Keratinocyte (primary cell): ENCODE data around the gene SLC35A1. TPM values are rescaled to one million over a fixed set of nuclear protein-coding genes. Genes with fewer than 3 reads are reported as not detected.

Source experiments
- DNase-seq: peaks from one replicate; pipeline ENCODE4 v3.0.0-alpha.2; 2011; ENCODE audit warnings: low read depth, missing footprints, low spot score
- FAIRE-seq: peaks from 2 replicates; lab custom pipeline; 2011; peaks lifted over from hg19 to GRCh38; lab: Jason Lieb, UNC
- H2AFZ ChIP-seq: 2 replicates; pipeline ENCODE4 v1.6.0; 2012; ENCODE audit warnings: low read length, control low read depth, inconsistent platforms; ENCODE audit not compliant: control insufficient read depth
- H3K27ac ChIP-seq: 2 replicates; pipeline ENCODE4 v1.5.1; 2011; ENCODE audit warnings: low read length; ENCODE audit not compliant: control insufficient read depth, insufficient read depth
- H3K27me3 ChIP-seq: 3 replicates; pipeline ENCODE4 v1.6.0; 2011; ENCODE audit warnings: low read length; ENCODE audit not compliant: control insufficient read depth, insufficient read depth; ENCODE audit errors: extremely low read depth
- H3K36me3 ChIP-seq, 2 experiments: 2 replicates in 1 of 2; 3 replicates in 1 of 2; pipeline ENCODE4 v1.5.1; 2011; ENCODE audit warnings: low read length in 2 of 2, mild to moderate bottlenecking in 1 of 2; ENCODE audit not compliant: control insufficient read depth in 2 of 2, insufficient read depth in 2 of 2; ENCODE audit errors: extremely low read depth in 1 of 2
- H3K4me1 ChIP-seq: 3 replicates; pipeline ENCODE4 v1.5.1; 2011; ENCODE audit warnings: low read length; ENCODE audit not compliant: control insufficient read depth, insufficient read depth; ENCODE audit errors: extremely low read depth
- H3K4me2 ChIP-seq: 3 replicates; pipeline ENCODE4 v1.6.0; 2011; ENCODE audit warnings: low read depth, low read length; ENCODE audit not compliant: control insufficient read depth, insufficient read depth; ENCODE audit errors: extremely low read depth
- H3K4me3 ChIP-seq, 3 experiments: fragments of 200-600 bp in 1 of 3; sonication (generic) in 1 of 3; 2 replicates in 2 of 3; 3 replicates in 1 of 3; pipeline ENCODE4 v1.5.1; 2011 to 2016; ENCODE audit warnings: low read length in 3 of 3, mild to moderate bottlenecking in 3 of 3, control low read depth in 2 of 3, inconsistent platforms in 1 of 3, low read depth in 1 of 3, mixed read lengths in 1 of 3, mixed run types in 1 of 3, moderate library complexity in 1 of 3; ENCODE audit not compliant: control insufficient read depth in 2 of 3, insufficient read depth in 2 of 3; ENCODE audit errors: extremely low read depth in 1 of 3
- H3K79me2 ChIP-seq: 2 replicates; pipeline ENCODE4 v1.6.0; 2012; ENCODE audit warnings: low read length; ENCODE audit not compliant: control insufficient read depth, insufficient read depth
- H3K9ac ChIP-seq: 3 replicates; pipeline ENCODE4 v1.6.0; 2011; ENCODE audit warnings: low read length; ENCODE audit not compliant: control insufficient read depth, insufficient read depth; ENCODE audit errors: extremely low read depth
- H3K9me1 ChIP-seq: 3 replicates; pipeline ENCODE4 v1.6.0; 2011; ENCODE audit warnings: low read length; ENCODE audit not compliant: control insufficient read depth, insufficient read depth; ENCODE audit errors: extremely low read depth
- H3K9me3 ChIP-seq: 2 replicates; pipeline ENCODE4 v1.5.1; 2012; ENCODE audit warnings: low read depth, low read length; ENCODE audit not compliant: control insufficient read depth
- H4K20me1 ChIP-seq: 3 replicates; pipeline ENCODE4 v1.6.0; 2011; ENCODE audit warnings: low read length; ENCODE audit not compliant: control insufficient read depth, insufficient read depth; ENCODE audit errors: extremely low read depth
- CTCF ChIP-seq, 3 experiments: IDR thresholded peaks in 1 of 3; conservative IDR thresholded peaks in 1 of 3; optimal IDR thresholded peaks in 1 of 3; 2 replicates in 2 of 3; 3 replicates in 1 of 3; pipeline versions ENCODE3 to v1.5.1; 2011; ENCODE audit warnings: low read length in 3 of 3, mild to moderate bottlenecking in 3 of 3, moderate library complexity in 2 of 3, control low read depth in 1 of 3, inconsistent platforms in 1 of 3; ENCODE audit not compliant: insufficient read depth in 2 of 3; ENCODE audit errors: extremely low read depth in 1 of 3
- EZH2 ChIP-seq: IDR thresholded peaks from one replicate; pipeline ENCODE4 v1.6.1; 2012; ENCODE audit warnings: inconsistent platforms, mild to moderate bottlenecking, low read length, moderate library complexity
- dilution Hi-C: fragments of 300-500 bp; cut with MboI; formaldehyde crosslinking; loops from one replicate; pipeline ENCODE4 v1.7.0; 2020; ENCODE audit warnings: low sequenced_read_pairs; ENCODE audit not compliant: extremely low pct_ligation_motif_present
- polyA plus RNA-seq, 5 experiments: library from polyadenylated mRNA; depleted of rRNA in 3 of 5; stranded (reverse) in 3 of 5; stranded (forward) in 1 of 5; unstranded in 1 of 5; fragments of >200 nt; gene quantifications; 1 replicate in 1 of 5; 2 replicates in 3 of 5; 3 replicates in 1 of 5; pipeline versions ENCODE4 v1.2.1 to v1.2.3, GENCODE V29; 2011 to 2012; ENCODE audit warnings: missing spikeins in 2 of 5, low read depth in 1 of 5, low replicate concordance in 1 of 5

The SLC35A1 gene
- polyA plus RNA-seq, 1 donor (not counting 4 experiments of a cell fraction or from before 2014, with no cell fraction given), result 25.1 TPM

DNA sequence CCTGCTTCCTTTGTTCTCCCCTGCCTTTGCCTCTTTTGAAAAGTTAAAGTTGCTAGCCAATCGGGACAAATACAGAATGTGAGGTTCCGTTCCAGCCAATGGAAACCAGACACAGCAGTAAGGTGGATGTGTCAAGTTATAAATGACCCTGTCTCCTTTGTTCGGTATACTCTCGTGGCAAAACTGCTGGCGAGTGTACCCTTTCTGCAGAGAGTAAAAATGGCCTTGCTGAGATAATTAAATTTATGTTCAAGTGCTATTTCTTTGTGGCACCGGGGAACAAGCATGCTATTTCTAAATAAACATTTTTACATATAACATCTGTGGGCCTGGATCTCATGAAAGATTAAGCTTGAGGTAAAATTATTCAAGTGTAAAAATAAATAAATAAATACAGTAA lies 66.8 kb downstream of the SLC35A1 start:
- DNase-seq (no peak), FAIRE-seq (no peak)
- no peak overlapping the region for H2AFZ ChIP-seq
- no peak overlapping the region for H3K4me3 ChIP-seq
- peaks cover 10 to 11% of the 10 kb centered on the region in 2 experiments for H3K36me3 ChIP-seq
- H3K27ac ChIP-seq, result no peak overlapping the region
- H4K20me1 ChIP-seq, result no peaks in the 10 kb centered on the region
- H3K9me1 ChIP-seq, result no peaks in the 10 kb centered on the region
- dilution Hi-C loops, result no loop called here
- no peaks in the 10 kb centered on the region for H3K9me3 ChIP-seq
- H3K4me1 ChIP-seq, result no peaks in the 10 kb centered on the region
- H3K27me3 ChIP-seq, result no peaks in the 10 kb centered on the region
- H3K4me2 ChIP-seq, result no peak overlapping the region
- H3K9ac ChIP-seq, result no peak overlapping the region
- TF ChIP-seq EZH2 (no peak), CTCF (optimal IDR thresholded peaks at IDR 0.05 in 1 of 3, IDR thresholded peaks at IDR 0.05 in 1 of 3, conservative IDR thresholded peaks at IDR 0.05 in 1 of 3; ENCODE audit: extremely low read depth in 1 of 3, insufficient read depth in 2 of 3, low read length in 3 of 3) (no peak)
- H3K79me2 ChIP-seq, result no peaks in the 10 kb centered on the region

DNA sequence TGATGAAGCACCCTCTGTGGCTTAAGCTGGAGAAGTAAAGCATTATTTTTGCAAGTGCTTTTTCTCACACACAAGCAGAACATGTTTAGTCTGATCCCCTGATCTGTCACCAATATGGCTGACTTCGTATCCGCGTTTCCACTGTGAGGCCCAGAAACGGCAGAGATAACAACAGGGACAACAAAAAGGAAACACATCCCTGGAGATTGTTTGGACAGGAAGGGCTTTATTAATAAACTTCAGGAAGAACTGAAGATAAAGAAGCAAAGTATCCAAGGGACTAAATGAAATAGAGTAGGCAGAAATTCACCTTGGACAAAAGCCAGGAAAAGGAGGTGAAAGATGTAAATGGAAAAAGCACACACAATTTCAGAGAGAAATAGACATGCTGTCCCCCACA lies 67.8 kb downstream of the SLC35A1 start:
- no peak overlapping the region for H2AFZ ChIP-seq
- dilution Hi-C loops, result no loop called here

More for the DNA sequence above, 67.8 kb downstream of the SLC35A1 start:
- TF ChIP-seq CTCF (optimal IDR thresholded peaks at IDR 0.05 in 1 of 3, IDR thresholded peaks at IDR 0.05 in 1 of 3, conservative IDR thresholded peaks at IDR 0.05 in 1 of 3; ENCODE audit: extremely low read depth in 1 of 3, insufficient read depth in 2 of 3, low read length in 3 of 3) (no peak), EZH2 (no peak)
- Histone ChIP-seq H3K4me1 (no peaks in the 10 kb centered on the region), H3K9ac (no peak overlapping the region), H3K36me3 (peaks cover 11 to 13% of the 10 kb centered on the region in 2 experiments), H3K4me3 (no peak overlapping the region), H3K9me3 (no peaks in the 10 kb centered on the region), H4K20me1 (no peaks in the 10 kb centered on the region), H3K27ac (no peak overlapping the region), H3K4me2 (no peak overlapping the region), H3K9me1 (no peaks in the 10 kb centered on the region), H3K27me3 (no peaks in the 10 kb centered on the region), H3K79me2 (no peaks in the 10 kb centered on the region)
- FAIRE-seq (no peak), DNase-seq (no peak)
